ENCODE measurements around the gene TIAM1.

The TIAM1 gene

GRCh38 chr21:31317688-31318087, 26.4 kb downstream of the TIAM1 start:
- Histone ChIP-seq H3K4me3 (replicated peaks; ENCODE audit: low read depth, low read length) (no peak overlapping the region), H3K27me3 (replicated peaks; ENCODE audit: control insufficient read depth, insufficient read depth, low read length) (no peaks in the 10 kb centered on the region), H3K36me3 (ENCODE audit: control insufficient read depth, insufficient read depth, low read length) (no peaks in the 10 kb centered on the region)
- no peak for DNase-seq (ENCODE audit: extremely low read depth, insufficient read length)
- TF ChIP-seq, protein P1, sequence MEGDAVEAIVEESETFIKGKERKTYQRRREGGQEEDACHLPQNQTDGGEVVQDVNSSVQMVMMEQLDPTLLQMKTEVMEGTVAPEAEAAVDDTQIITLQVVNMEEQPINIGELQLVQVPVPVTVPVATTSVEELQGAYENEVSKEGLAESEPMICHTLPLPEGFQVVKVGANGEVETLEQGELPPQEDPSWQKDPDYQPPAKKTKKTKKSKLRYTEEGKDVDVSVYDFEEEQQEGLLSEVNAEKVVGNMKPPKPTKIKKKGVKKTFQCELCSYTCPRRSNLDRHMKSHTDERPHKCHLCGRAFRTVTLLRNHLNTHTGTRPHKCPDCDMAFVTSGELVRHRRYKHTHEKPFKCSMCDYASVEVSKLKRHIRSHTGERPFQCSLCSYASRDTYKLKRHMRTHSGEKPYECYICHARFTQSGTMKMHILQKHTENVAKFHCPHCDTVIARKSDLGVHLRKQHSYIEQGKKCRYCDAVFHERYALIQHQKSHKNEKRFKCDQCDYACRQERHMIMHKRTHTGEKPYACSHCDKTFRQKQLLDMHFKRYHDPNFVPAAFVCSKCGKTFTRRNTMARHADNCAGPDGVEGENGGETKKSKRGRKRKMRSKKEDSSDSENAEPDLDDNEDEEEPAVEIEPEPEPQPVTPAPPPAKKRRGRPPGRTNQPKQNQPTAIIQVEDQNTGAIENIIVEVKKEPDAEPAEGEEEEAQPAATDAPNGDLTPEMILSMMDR (IDR thresholded peaks at IDR 0.05; ENCODE audit: insufficient read depth, low read length, poor library complexity, severe bottlenecking) = no peak

DNA sequence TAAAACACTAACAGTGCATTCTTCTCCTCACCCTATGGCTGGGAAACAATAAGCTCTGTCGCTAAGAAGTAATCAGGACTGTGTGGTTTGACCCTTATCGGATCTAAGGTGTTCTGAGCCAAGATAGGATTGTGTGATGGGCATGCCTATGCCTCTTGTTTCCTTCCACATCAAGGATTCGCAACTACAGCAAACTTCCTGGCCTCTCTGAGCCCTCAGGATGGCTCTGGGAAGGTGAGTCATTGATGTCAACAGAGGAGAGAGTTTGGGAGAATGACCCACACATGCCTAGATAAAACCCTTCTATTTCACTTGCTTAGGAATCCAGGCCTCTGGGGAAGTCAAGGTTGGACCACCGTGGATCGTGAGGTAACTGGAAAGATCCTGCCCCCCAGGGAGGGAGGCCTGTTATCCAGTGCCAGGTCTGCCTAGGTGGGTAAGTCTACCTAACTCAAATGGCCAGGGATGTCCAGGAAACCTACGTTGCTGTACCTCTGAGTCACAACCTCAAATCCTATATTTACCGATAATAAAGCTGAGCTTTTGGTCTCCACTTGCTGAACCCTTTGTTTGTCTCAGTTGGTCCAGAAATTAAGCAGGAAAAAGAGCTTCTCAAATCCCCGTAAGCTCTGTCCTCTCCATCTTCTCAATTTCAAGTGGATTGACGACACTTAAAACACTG, 27.4 kb downstream of the TIAM1 start:
- Histone ChIP-seq H3K4me3 (replicated peaks; ENCODE audit: low read depth, low read length) (no peak overlapping the region), H3K36me3 (ENCODE audit: control insufficient read depth, insufficient read depth, low read length) (no peaks in the 10 kb centered on the region), H3K27me3 (replicated peaks; ENCODE audit: control insufficient read depth, insufficient read depth, low read length) (no peaks in the 10 kb centered on the region)
- DNase-seq (ENCODE audit: extremely low read depth, insufficient read length) = no peak
- TF ChIP-seq, protein P1 (IDR thresholded peaks at IDR 0.05; ENCODE audit: insufficient read depth, low read length, poor library complexity, severe bottlenecking) = no peak

DNA sequence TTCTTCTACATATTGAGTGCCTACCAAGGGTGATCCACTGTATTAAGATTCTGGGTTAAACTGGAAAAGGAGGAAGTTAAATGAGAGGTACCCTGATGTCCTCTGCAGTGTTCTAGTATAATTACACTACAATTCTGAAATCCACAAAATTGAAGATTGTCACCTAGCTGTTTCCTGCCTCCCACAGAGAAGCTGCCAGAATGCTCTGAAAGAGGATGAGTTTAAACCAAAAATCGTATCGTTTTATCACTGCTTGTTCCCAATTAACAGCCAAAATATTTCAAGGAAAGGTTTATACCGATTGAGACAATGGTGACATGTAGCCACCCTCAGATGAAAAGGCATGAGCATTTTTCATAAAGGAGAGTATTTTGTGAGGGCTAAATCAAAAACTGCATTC, 28.0 kb downstream of the TIAM1 start:
- TF ChIP-seq, protein P1 (IDR thresholded peaks at IDR 0.05; ENCODE audit: insufficient read depth, low read length, poor library complexity, severe bottlenecking) = no peak
- H3K36me3 ChIP-seq (ENCODE audit: control insufficient read depth, insufficient read depth, low read length) = no peaks in the 10 kb centered on the region
- DNase-seq (ENCODE audit: extremely low read depth, insufficient read length) = no peak
- H3K4me3 ChIP-seq (replicated peaks; ENCODE audit: low read depth, low read length) = no peak overlapping the region
- H3K27me3 ChIP-seq (replicated peaks; ENCODE audit: control insufficient read depth, insufficient read depth, low read length) = no peaks in the 10 kb centered on the region

DNA sequence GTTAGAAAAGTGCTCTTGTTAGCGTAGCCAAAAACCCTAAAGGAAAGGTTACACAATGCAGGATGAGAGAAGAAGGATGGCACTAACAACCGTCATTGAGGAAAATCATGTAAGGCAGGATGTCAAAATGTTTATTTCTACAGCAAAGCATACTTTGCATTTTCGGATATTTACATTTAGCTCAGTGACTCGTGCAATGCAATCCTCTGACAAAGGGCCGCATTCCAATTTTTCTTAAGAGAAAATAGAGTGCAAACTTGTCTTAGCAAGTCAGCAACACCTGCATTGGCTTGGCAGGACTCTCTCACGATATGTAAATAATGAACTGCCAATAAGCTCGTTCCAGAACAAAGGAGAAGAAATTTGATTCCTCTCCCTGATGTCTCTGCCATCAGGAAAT, 33.3 kb downstream of the TIAM1 start:
- TF ChIP-seq, protein P1 (IDR thresholded peaks at IDR 0.05; ENCODE audit: insufficient read depth, low read length, poor library complexity, severe bottlenecking) = no peak
- H3K27me3 ChIP-seq (replicated peaks; ENCODE audit: control insufficient read depth, insufficient read depth, low read length) = no peaks in the 10 kb centered on the region
- DNase-seq (ENCODE audit: extremely low read depth, insufficient read length) = no peak

GRCh38 chr21:31308584-31308983, 35.5 kb downstream of the TIAM1 start:
- H3K27me3 ChIP-seq (replicated peaks; ENCODE audit: control insufficient read depth, insufficient read depth, low read length) = no peaks in the 10 kb centered on the region
- no peak overlapping the region for H3K4me3 ChIP-seq (replicated peaks; ENCODE audit: low read depth, low read length)
- no peak for DNase-seq (ENCODE audit: extremely low read depth, insufficient read length)
- TF ChIP-seq, protein P1 (IDR thresholded peaks at IDR 0.05; ENCODE audit: insufficient read depth, low read length, poor library complexity, severe bottlenecking) = no peak
- H3K36me3 ChIP-seq (ENCODE audit: control insufficient read depth, insufficient read depth, low read length) = no peaks in the 10 kb centered on the region

More for the DNA sequence above, 33.3 kb downstream of the TIAM1 start:
- no peak overlapping the region for H3K4me3 ChIP-seq (replicated peaks; ENCODE audit: low read depth, low read length)
- no peaks in the 10 kb centered on the region for H3K36me3 ChIP-seq (ENCODE audit: control insufficient read depth, insufficient read depth, low read length)

DNA sequence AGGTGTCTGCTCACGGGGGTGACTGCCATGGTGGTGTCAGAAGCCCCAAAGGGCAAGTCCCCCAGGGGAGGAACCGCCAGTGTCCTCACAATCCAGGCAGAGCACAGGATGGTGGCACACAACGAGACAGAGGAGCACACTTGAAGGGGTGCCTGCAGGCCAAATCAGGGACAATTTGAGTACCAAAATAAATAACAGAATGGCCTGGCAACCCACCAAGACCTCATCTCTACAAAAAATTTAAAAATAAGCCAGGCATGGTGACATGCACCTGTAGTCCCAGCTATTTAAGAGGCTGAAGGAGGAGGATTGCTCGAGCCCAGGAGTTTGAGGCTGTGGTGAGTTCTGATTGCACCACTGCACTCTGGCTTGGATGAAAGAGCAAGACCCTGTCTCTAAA, 38.2 kb downstream of the TIAM1 start:
- no peaks in the 10 kb centered on the region for H3K27me3 ChIP-seq (replicated peaks; ENCODE audit: control insufficient read depth, insufficient read depth, low read length)
- DNase-seq (ENCODE audit: extremely low read depth, insufficient read length) = no peak
- H3K36me3 ChIP-seq (ENCODE audit: control insufficient read depth, insufficient read depth, low read length) = no peaks in the 10 kb centered on the region
- H3K4me3 ChIP-seq (replicated peaks; ENCODE audit: low read depth, low read length) = no peak overlapping the region
- TF ChIP-seq, protein P1 (IDR thresholded peaks at IDR 0.05; ENCODE audit: insufficient read depth, low read length, poor library complexity, severe bottlenecking) = no peak

All from GM06990 (cell line).